Omental fat pad (tissue), 4 donors: ENCODE measurements around the gene TUFT1. TPM values are rescaled to one million over a fixed set of nuclear protein-coding genes. Genes with fewer than 3 reads are reported as not detected.

Experiments
- ATAC-seq: fragments of 150-250 bp; one replicate; pipeline ENCODE4 v1.9.1; 2016; ENCODE audit warnings: mild to moderate bottlenecking, moderate library complexity; ENCODE audit not compliant: low FRiP score
- DNase-seq: peaks from one replicate; pipeline ENCODE4 v3.0.0-alpha.2; 2019; ENCODE audit warnings: low spot score
- total RNA-seq, 4 donors: library from RNA; depleted of rRNA; stranded (reverse); fragments of >200 nt; gene quantifications; one replicate each; pipeline ENCODE4 v1.1.0, GENCODE V29; 2016
- TF ChIP-seq, protein P1 (sequence below), 3 donors: fragments of 450-650 bp; IDR thresholded peaks; one replicate each; pipeline ENCODE4 v1.5.1; 2016 to 2017; ENCODE audit warnings: antibody characterized with exemption in 3 of 3, mild to moderate bottlenecking in 3 of 3, moderate library complexity in 2 of 3

Gene TUFT1
- total RNA-seq, 4 donors from 2014 or later: 5.0 to 12.8 (median 7.7) TPM

DNA sequence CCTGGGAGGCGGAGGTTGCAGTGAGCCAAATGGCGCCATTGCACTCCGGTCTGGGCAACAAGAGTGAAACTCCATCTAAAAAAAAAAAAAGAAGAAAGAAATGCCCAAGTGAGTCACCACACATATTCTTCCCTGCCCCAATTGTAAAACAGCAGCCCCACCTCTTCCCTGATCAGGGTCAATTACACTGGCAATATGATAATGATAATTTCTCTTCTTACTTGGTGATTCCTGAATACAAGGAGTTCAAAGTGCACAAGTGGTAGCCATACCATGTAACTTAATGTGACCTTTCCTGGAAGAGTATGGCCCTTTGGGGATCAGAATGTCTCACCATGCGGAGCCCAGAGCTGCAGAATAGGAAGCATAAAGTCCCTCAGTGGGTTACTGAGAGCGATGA, 40.7 kb upstream of the TUFT1 start:
- no peak for DNase-seq
- no peak for ATAC-seq
- TF ChIP-seq, protein P1, sequence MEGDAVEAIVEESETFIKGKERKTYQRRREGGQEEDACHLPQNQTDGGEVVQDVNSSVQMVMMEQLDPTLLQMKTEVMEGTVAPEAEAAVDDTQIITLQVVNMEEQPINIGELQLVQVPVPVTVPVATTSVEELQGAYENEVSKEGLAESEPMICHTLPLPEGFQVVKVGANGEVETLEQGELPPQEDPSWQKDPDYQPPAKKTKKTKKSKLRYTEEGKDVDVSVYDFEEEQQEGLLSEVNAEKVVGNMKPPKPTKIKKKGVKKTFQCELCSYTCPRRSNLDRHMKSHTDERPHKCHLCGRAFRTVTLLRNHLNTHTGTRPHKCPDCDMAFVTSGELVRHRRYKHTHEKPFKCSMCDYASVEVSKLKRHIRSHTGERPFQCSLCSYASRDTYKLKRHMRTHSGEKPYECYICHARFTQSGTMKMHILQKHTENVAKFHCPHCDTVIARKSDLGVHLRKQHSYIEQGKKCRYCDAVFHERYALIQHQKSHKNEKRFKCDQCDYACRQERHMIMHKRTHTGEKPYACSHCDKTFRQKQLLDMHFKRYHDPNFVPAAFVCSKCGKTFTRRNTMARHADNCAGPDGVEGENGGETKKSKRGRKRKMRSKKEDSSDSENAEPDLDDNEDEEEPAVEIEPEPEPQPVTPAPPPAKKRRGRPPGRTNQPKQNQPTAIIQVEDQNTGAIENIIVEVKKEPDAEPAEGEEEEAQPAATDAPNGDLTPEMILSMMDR (IDR thresholded peaks at IDR 0.05): no peak

DNA sequence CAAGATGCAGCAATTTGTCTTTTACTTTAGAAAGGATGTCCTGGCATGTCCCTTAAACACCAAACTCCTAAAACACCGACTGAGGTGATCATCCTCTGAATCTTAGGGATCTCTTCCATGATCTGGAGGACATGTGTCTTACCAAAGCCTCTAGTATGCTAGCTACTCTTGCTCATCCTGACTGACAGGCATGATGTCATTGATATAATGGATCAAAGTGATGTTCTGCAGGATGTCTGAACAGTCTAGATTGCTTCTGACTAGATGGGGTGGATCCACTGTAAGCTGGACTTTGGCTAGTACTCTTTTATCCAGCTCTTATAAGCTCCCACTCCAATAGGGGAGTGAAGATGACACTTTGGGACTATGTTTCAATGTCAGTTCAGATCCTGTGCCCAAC, 40.2 kb upstream of the TUFT1 start:
- TF ChIP-seq, protein P1 (IDR thresholded peaks at IDR 0.05): no peak
- DNase-seq (no peak), ATAC-seq (no peak)

DNA sequence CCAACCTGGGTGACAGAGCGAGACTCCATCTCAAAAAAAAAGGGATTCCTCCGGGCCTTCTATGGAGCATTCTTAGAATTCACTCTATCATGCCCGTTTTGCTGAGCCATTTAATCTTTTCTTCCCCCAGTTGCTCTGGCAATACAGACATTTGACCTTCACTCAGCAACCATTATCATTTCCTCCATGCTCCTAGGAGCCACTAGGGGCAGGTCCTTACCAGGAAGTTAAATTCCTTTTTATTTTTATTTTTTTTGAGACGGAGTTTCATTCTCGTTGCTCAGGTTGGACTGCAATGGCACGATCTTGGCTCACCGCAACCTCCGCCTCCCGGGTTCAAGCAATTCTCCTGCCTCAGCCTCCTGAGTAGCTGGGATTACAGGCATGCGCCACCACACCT, 38.6 kb upstream of the TUFT1 start:
- TF ChIP-seq, protein P1 (IDR thresholded peaks at IDR 0.05): no peak
- DNase-seq (no peak), ATAC-seq (no peak)

DNA sequence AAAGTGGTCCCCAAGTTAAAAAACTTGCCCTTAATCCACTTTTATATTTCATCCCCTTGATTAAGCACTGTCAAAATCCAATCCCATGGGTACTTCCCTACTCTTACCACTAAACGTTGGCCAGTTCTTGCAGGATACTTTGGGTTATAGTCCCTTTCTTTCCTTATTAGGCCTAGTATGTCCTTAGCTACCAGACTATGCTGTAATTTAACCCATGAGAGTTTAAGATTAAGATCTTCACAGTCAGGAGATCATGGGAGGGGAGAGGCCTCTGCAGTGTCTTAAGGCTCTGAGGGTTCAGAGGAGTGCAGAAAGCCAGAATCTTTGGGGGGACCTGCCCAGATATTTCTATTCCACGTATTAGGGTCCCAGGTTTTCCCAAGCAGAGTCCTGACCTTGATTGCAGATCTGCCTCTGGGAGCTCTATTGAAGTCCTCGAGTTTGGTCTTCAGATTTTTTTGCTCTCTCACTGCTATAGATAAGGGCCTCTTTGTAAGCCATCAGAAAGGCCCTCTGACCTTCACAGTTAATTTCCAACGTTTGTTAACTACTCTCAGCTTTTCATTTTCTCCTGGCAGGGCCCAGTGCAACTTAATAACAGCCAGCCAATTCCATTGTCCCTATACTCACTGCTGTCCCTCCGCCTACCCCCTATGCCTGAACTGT, 37.9 kb upstream of the TUFT1 start:
- DNase-seq: no peak
- no peak for ATAC-seq
- TF ChIP-seq, protein P1 (IDR thresholded peaks at IDR 0.05): no peak

DNA sequence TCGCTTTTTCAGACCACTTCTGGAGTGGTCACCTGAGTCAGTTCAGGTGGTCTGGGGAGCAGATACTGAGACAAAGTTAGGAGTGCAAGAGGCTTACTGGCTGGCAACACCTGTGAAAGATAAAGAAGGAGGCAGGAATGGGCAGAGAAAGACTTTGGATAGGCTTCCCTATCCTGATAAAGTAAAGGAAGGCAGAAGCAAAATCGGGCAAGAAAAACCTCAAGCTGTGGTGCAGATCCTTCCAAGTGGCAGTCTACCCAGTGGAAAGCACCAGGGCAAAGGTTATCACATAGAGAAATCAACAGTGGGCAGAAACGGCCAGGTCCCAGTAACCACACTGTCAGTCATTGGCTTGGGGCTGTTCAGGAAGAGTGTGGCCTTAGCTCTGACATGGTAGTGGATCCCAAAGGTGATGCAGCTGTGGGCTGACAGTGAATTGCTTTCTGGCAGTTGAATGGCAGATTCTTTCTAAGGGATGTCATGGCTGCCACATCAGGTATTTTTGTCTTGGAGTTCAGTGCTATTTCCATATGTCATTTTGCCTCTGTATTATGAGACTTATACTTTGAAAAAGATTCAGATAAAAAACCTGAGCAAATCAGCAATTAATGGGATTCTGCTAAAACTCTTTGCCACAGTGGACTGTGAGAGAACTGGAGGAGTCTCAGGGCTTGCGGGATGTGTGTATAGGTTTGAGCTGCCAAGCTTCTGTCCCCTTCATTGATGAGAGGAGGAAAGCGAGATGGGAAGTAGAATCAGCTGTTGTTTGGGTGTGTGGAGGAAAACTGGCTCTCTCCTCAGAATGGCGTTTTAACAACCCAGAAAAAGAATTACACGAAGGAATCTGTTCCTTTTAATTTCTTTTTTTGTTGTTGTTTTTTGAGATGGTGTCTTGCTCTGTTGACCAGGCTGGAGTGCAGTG, 37.0 kb upstream of the TUFT1 start:
- ATAC-seq (peak; percentile 10), DNase-seq (no peak)
- TF ChIP-seq, protein P1 (IDR thresholded peaks at IDR 0.05): no peak

DNA sequence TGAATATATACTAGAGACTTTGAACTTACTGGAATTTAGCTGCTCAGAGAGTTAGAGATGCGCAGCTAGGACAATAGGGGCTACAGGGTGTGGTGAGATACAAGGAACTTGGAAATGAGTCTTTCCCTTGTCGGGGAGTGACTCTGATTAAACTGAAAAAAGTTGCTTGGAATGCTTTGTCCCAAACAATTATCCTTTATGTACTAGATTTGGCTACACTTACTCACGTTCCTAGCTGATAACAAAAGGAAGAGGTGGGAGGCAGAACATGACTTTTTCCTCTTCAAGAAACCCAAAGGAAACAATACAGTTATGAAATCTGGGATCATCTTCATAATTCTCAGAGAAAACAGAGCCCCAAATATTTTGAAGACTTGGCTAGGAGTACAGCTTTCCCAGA, 35.9 kb upstream of the TUFT1 start:
- TF ChIP-seq, protein P1 (IDR thresholded peaks at IDR 0.05): no peak
- no peak for DNase-seq
- no peak for ATAC-seq
